ENCODE data around the gene NAV2.

Gene NAV2

GRCh38 chr11:19829109-19829837 lies 116.6 kb downstream of the NAV2 start:
- in situ Hi-C loops (cut with HindIII; ENCODE audit: low pct_unique_long_range_greater_than_20kb, low sequenced_read_pairs): no loop called here
- no peak for TF ChIP-seq JUND (IDR thresholded peaks at IDR 0.05; ENCODE audit: low read depth)
- peak; percentile 8 to 33 for DNase-seq (ENCODE audit: low read depth in 1 of 2, low spot score in 1 of 2)

GRCh38 chr11:19832086-19832750 lies 119.6 kb downstream of the NAV2 start:
- in situ Hi-C loops (cut with HindIII; ENCODE audit: low pct_unique_long_range_greater_than_20kb, low sequenced_read_pairs): no loop called here
- no peak for DNase-seq (ENCODE audit: low read depth in 1 of 2, low spot score in 1 of 2)
- no peak for TF ChIP-seq JUND (IDR thresholded peaks at IDR 0.05; ENCODE audit: low read depth)

- no peak for DNase-seq (ENCODE audit: low read depth in 1 of 2, low spot score in 1 of 2)
- TF ChIP-seq JUND (IDR thresholded peaks at IDR 0.05; ENCODE audit: low read depth): no peak
- in situ Hi-C loops (cut with HindIII; ENCODE audit: low pct_unique_long_range_greater_than_20kb, low sequenced_read_pairs): no loop called here
Measured at GRCh38 chr11:19832901-19833300, 120.3 kb downstream of the NAV2 start.

GRCh38 chr11:19834771-19835170 lies 122.1 kb downstream of the NAV2 start:
- in situ Hi-C loops (cut with HindIII; ENCODE audit: low pct_unique_long_range_greater_than_20kb, low sequenced_read_pairs): no loop called here
- no peak for TF ChIP-seq JUND (IDR thresholded peaks at IDR 0.05; ENCODE audit: low read depth)
- DNase-seq (ENCODE audit: low read depth in 1 of 2, low spot score in 1 of 2): no peak

GRCh38 chr11:19836666-19837065 lies 124.0 kb downstream of the NAV2 start:
- TF ChIP-seq JUND (IDR thresholded peaks at IDR 0.05; ENCODE audit: low read depth): no peak
- DNase-seq (ENCODE audit: low read depth in 1 of 2, low spot score in 1 of 2): no peak
- in situ Hi-C loops (cut with HindIII; ENCODE audit: low pct_unique_long_range_greater_than_20kb, low sequenced_read_pairs): no loop called here

GRCh38 chr11:19838994-19839768 lies 126.5 kb downstream of the NAV2 start:
- no peak for DNase-seq (ENCODE audit: low read depth in 1 of 2, low spot score in 1 of 2)
- no peak for TF ChIP-seq JUND (IDR thresholded peaks at IDR 0.05; ENCODE audit: low read depth)
- in situ Hi-C loops (cut with HindIII; ENCODE audit: low pct_unique_long_range_greater_than_20kb, low sequenced_read_pairs): no loop called here

GRCh38 chr11:19840961-19841360 lies 128.3 kb downstream of the NAV2 start:
- DNase-seq (ENCODE audit: low read depth in 1 of 2, low spot score in 1 of 2): no peak
- TF ChIP-seq JUND (IDR thresholded peaks at IDR 0.05; ENCODE audit: low read depth): no peak
- in situ Hi-C loops (cut with HindIII; ENCODE audit: low pct_unique_long_range_greater_than_20kb, low sequenced_read_pairs): no loop called here

GRCh38 chr11:19842505-19842904 lies 129.9 kb downstream of the NAV2 start:
- in situ Hi-C loops (cut with HindIII; ENCODE audit: low pct_unique_long_range_greater_than_20kb, low sequenced_read_pairs): no loop called here
- TF ChIP-seq JUND (IDR thresholded peaks at IDR 0.05; ENCODE audit: low read depth): no peak
- no peak for DNase-seq (ENCODE audit: low read depth in 1 of 2, low spot score in 1 of 2)

- no peak for TF ChIP-seq JUND (IDR thresholded peaks at IDR 0.05; ENCODE audit: low read depth)
- DNase-seq (ENCODE audit: low read depth in 1 of 2, low spot score in 1 of 2): no peak
- in situ Hi-C loops (cut with HindIII; ENCODE audit: low pct_unique_long_range_greater_than_20kb, low sequenced_read_pairs): no loop called here
Measured at GRCh38 chr11:19843079-19843478, 130.4 kb downstream of the NAV2 start.

GRCh38 chr11:19844012-19844411 lies 131.4 kb downstream of the NAV2 start:
- TF ChIP-seq JUND (IDR thresholded peaks at IDR 0.05; ENCODE audit: low read depth): no peak
- no peak for DNase-seq (ENCODE audit: low read depth in 1 of 2, low spot score in 1 of 2)
- in situ Hi-C loops (cut with HindIII; ENCODE audit: low pct_unique_long_range_greater_than_20kb, low sequenced_read_pairs): no loop called here

GRCh38 chr11:19844806-19845205 lies 132.2 kb downstream of the NAV2 start:
- in situ Hi-C loops (cut with HindIII; ENCODE audit: low pct_unique_long_range_greater_than_20kb, low sequenced_read_pairs): no loop called here
- no peak for DNase-seq (ENCODE audit: low read depth in 1 of 2, low spot score in 1 of 2)
- no peak for TF ChIP-seq JUND (IDR thresholded peaks at IDR 0.05; ENCODE audit: low read depth)

GRCh38 chr11:19845626-19846025 lies 133.0 kb downstream of the NAV2 start:
- in situ Hi-C loops (cut with HindIII; ENCODE audit: low pct_unique_long_range_greater_than_20kb, low sequenced_read_pairs): no loop called here
- TF ChIP-seq JUND (IDR thresholded peaks at IDR 0.05; ENCODE audit: low read depth): no peak
- no peak for DNase-seq (ENCODE audit: low read depth in 1 of 2, low spot score in 1 of 2)

Measured in T47D (cell line).